Measurements from ENCODE around the gene TRMT44. TPM values are rescaled to one million over a fixed set of nuclear protein-coding genes. Genes with fewer than 3 reads are reported as not detected.

Gene TRMT44
- total RNA-seq, 1 donor: 21.7 TPM

- no peak overlapping the region for H3K4me2 ChIP-seq (ENCODE audit: insufficient read depth, low read length)
- DNase-seq (ENCODE audit: insufficient read length, low spot score, missing footprints): peak; percentile 5
- TF ChIP-seq CTCF (IDR thresholded peaks at IDR 0.05; ENCODE audit: extremely low read depth, low read depth, low read length): no peak
- no peaks in the 10 kb centered on the region for H4K20me1 ChIP-seq (ENCODE audit: insufficient read depth, low read length)
- H3K4me1 ChIP-seq (ENCODE audit: insufficient read depth, low read length): peaks cover 15% of the 10 kb centered on the region
- no peak overlapping the region for H3K27ac ChIP-seq (ENCODE audit: low read depth, low read length)
- peaks cover 4% of the 10 kb centered on the region for H3K27me3 ChIP-seq (ENCODE audit: insufficient read depth, low read length)
- peaks cover 2% of the 10 kb centered on the region for H3K9me3 ChIP-seq (ENCODE audit: low read depth, low read length)
- H3K36me3 ChIP-seq (ENCODE audit: insufficient read depth, low read length): no peaks in the 10 kb centered on the region
- no peak overlapping the region for H3K4me3 ChIP-seq (ENCODE audit: insufficient read depth, low read length)
- no peak overlapping the region for H2AFZ ChIP-seq (ENCODE audit: low read length)
- no peaks in the 10 kb centered on the region for H3K79me2 ChIP-seq (ENCODE audit: insufficient read depth, low read length)
Measured at GRCh38 chr4:8517946-8518345, 77.4 kb downstream of the TRMT44 start.

DNA sequence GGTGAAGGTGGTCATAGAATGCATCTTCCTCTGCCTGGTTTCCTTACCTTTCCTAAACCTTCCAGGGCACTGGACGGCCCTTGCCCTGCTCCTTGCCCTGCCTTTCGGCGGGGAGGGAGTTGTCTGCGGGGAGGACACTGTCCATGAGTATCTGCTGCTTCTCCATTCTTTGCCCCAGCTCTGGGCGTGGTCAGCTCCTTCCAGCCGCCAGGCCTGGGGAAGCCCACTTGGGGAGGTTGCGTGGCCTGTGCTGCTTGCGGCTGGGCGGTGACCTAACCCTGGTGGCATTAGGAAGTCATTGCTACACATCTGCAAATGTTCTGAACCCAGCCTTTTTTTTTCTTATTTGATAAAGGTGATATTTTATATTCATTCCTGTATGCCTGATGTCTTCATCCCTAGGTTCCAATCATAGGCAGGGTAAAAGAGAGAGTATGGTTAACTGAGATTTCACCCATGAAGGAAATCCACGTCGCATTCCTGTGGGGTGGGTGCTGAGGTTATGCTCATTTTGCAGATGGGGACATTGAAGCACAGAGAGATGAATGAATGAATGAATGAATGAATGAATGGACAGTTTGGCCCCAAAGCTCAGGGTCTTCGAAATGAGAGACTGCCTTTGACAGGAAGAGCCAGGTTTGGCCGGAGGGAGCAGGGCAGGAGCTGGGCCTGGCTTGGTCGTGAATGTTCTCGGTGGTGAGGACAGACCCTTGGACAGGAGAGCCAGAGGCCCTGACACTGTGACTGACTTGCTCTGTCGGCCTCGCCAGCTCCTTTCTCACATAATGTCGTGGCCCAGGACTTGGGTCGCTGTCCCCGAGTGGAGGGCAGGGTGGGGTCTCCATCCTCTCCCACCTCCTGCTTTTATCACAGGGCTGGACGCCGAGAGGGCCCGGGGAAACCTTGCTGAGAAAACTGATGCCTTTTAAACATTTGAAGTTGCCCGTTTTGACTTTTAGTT lies 81.9 kb downstream of the TRMT44 start:
- Histone ChIP-seq H3K9me3 (ENCODE audit: low read depth, low read length) (peaks cover 2% of the 10 kb centered on the region), H3K4me3 (ENCODE audit: insufficient read depth, low read length) (no peak overlapping the region), H3K27me3 (ENCODE audit: insufficient read depth, low read length) (peaks cover 3% of the 10 kb centered on the region), H3K27ac (ENCODE audit: low read depth, low read length) (no peak overlapping the region), H3K79me2 (ENCODE audit: insufficient read depth, low read length) (no peaks in the 10 kb centered on the region), H3K36me3 (ENCODE audit: insufficient read depth, low read length) (no peaks in the 10 kb centered on the region), H3K4me1 (ENCODE audit: insufficient read depth, low read length) (peaks cover 17% of the 10 kb centered on the region), H4K20me1 (ENCODE audit: insufficient read depth, low read length) (no peaks in the 10 kb centered on the region), H3K4me2 (ENCODE audit: insufficient read depth, low read length) (no peak overlapping the region), H2AFZ (ENCODE audit: low read length) (no peak overlapping the region)
- peak; percentile 61 for DNase-seq (ENCODE audit: insufficient read length, low spot score, missing footprints)
- TF ChIP-seq CTCF (IDR thresholded peaks at IDR 0.05; ENCODE audit: extremely low read depth, low read depth, low read length): no peak

DNA sequence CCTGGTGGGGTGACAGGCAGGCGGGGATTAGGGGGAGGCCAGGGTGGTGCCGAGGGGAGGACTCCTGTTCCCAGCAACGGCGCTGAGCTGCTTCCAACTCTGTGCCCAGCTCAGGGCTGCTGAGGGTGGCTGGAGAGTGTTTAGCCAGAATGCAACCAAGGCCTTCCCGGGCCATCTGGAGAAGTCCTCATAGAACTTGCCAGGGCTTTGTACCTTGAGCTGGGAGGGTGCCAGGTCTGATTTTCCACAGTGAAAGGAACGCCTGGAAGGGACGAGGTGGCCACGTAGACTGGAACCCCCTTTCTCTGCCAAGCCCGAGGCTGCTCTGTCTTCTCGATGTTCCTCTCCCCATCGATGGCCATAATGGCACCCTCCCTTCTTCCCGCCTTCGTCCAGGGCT lies 82.6 kb downstream of the TRMT44 start:
- TF ChIP-seq CTCF (IDR thresholded peaks at IDR 0.05; ENCODE audit: extremely low read depth, low read depth, low read length): no peak
- Histone ChIP-seq H3K79me2 (ENCODE audit: insufficient read depth, low read length) (no peaks in the 10 kb centered on the region), H3K9me3 (ENCODE audit: low read depth, low read length) (peaks cover 2% of the 10 kb centered on the region), H3K4me2 (ENCODE audit: insufficient read depth, low read length) (no peak overlapping the region), H3K27me3 (ENCODE audit: insufficient read depth, low read length) (peaks cover 3% of the 10 kb centered on the region), H4K20me1 (ENCODE audit: insufficient read depth, low read length) (no peaks in the 10 kb centered on the region), H3K4me1 (ENCODE audit: insufficient read depth, low read length) (peaks cover 16% of the 10 kb centered on the region), H3K4me3 (ENCODE audit: insufficient read depth, low read length) (no peak overlapping the region), H3K27ac (ENCODE audit: low read depth, low read length) (no peak overlapping the region), H2AFZ (ENCODE audit: low read length) (no peak overlapping the region), H3K36me3 (ENCODE audit: insufficient read depth, low read length) (no peaks in the 10 kb centered on the region)
- DNase-seq (ENCODE audit: insufficient read length, low spot score, missing footprints): peak; percentile 46

DNA sequence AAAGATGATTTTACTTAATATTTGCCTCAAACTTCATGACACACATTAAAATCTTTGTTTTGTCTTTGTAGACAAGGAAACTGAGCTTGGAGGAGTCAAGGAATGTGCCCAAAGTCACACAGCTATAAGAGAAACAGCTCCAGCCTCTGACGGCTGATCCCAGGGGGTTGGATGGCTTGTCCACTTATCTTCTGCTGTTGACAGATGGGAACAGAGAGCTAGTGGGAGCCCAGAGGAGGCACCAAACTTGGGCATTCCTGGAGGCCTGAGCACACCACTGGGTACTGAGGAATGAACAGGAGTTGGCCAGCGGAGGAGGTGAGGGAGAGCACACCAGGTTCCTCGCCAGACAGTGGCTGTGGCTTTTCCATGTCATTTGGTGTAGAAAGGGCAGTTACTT lies 83.2 kb downstream of the TRMT44 start:
- peaks cover 17% of the 10 kb centered on the region for H3K4me1 ChIP-seq (ENCODE audit: insufficient read depth, low read length)
- no peaks in the 10 kb centered on the region for H4K20me1 ChIP-seq (ENCODE audit: insufficient read depth, low read length)
- no peak overlapping the region for H2AFZ ChIP-seq (ENCODE audit: low read length)
- no peak overlapping the region for H3K27ac ChIP-seq (ENCODE audit: low read depth, low read length)
- no peaks in the 10 kb centered on the region for H3K36me3 ChIP-seq (ENCODE audit: insufficient read depth, low read length)
- peaks cover 3% of the 10 kb centered on the region for H3K27me3 ChIP-seq (ENCODE audit: insufficient read depth, low read length)
- DNase-seq (ENCODE audit: insufficient read length, low spot score, missing footprints): no peak
- no peak for TF ChIP-seq CTCF (IDR thresholded peaks at IDR 0.05; ENCODE audit: extremely low read depth, low read depth, low read length)
- H3K4me2 ChIP-seq (ENCODE audit: insufficient read depth, low read length): no peak overlapping the region
- no peak overlapping the region for H3K4me3 ChIP-seq (ENCODE audit: insufficient read depth, low read length)
- H3K79me2 ChIP-seq (ENCODE audit: insufficient read depth, low read length): no peaks in the 10 kb centered on the region
- H3K9me3 ChIP-seq (ENCODE audit: low read depth, low read length): peaks cover 2% of the 10 kb centered on the region
